Activated naive CD8-positive, alpha-beta T cell (primary cell): ENCODE measurements around the gene FBP2.

ENCODE experiments used
- H3K27ac Mint-ChIP-seq: one replicate; pipeline ENCODE4 v1.8.0; 2021; ENCODE audit warnings: mixed read lengths
- H3K27me3 Mint-ChIP-seq: one replicate; pipeline ENCODE4 v1.8.0; 2021; ENCODE audit warnings: mixed read lengths
- H3K36me3 Mint-ChIP-seq: one replicate; pipeline ENCODE4 v1.8.0; 2021; ENCODE audit warnings: mixed read lengths
- H3K4me1 Mint-ChIP-seq: one replicate; pipeline ENCODE4 v1.8.0; 2021; ENCODE audit warnings: low read depth, mixed read lengths
- H3K4me3 Mint-ChIP-seq: one replicate; pipeline ENCODE4 v1.8.0; 2021; ENCODE audit warnings: mild to moderate bottlenecking, mixed read lengths
- H3K9me3 Mint-ChIP-seq: one replicate; pipeline ENCODE4 v1.8.0; 2021; ENCODE audit warnings: low read depth, mixed read lengths

Gene FBP2

GRCh38 chr9:94514722-94515121 lies 78.9 kb downstream of the FBP2 start:
- Mint-ChIP-seq H3K4me1 (no peaks in the 10 kb centered on the region), H3K27ac (no peak overlapping the region), H3K27me3 (no peaks in the 10 kb centered on the region), H3K4me3 (no peak overlapping the region), H3K36me3 (no peaks in the 10 kb centered on the region), H3K9me3 (no peaks in the 10 kb centered on the region)

- H3K9me3 Mint-ChIP-seq, result no peaks in the 10 kb centered on the region
- no peaks in the 10 kb centered on the region for H3K36me3 Mint-ChIP-seq
- no peak overlapping the region for H3K4me3 Mint-ChIP-seq
- no peak overlapping the region for H3K27ac Mint-ChIP-seq
- H3K27me3 Mint-ChIP-seq, result no peaks in the 10 kb centered on the region
- no peaks in the 10 kb centered on the region for H3K4me1 Mint-ChIP-seq
Observed at GRCh38 chr9:94511955-94512265, 81.7 kb downstream of the FBP2 start.

- H3K4me3 Mint-ChIP-seq, result no peak overlapping the region
- no peaks in the 10 kb centered on the region for H3K4me1 Mint-ChIP-seq
- H3K27me3 Mint-ChIP-seq, result no peaks in the 10 kb centered on the region
- no peak overlapping the region for H3K27ac Mint-ChIP-seq
- no peaks in the 10 kb centered on the region for H3K36me3 Mint-ChIP-seq
- no peaks in the 10 kb centered on the region for H3K9me3 Mint-ChIP-seq
Observed at GRCh38 chr9:94511134-94511954, 82.3 kb downstream of the FBP2 start.
